T-helper 1 cell treated with Interleukin-12 subunit alpha and Interleukin-12 subunit beta and Interleukin-4 antibody, amounts not matched to agents 30 μg/mL and 1 μg/mL, for 36 hours (primary cell): ENCODE results near the gene FAM131B.

Experiments used
- H3K27ac Mint-ChIP-seq: one replicate; pipeline ENCODE4 v1.8.0; 2021; ENCODE audit warnings: mild to moderate bottlenecking, mixed read lengths
- H3K27me3 Mint-ChIP-seq: one replicate; pipeline ENCODE4 v1.8.0; 2021; ENCODE audit warnings: low read depth, mixed read lengths
- H3K36me3 Mint-ChIP-seq: one replicate; pipeline ENCODE4 v1.8.0; 2021; ENCODE audit warnings: low read depth, mixed read lengths
- H3K4me1 Mint-ChIP-seq: one replicate; pipeline ENCODE4 v1.8.0; 2021; ENCODE audit warnings: low read depth, mixed read lengths
- H3K4me3 Mint-ChIP-seq: one replicate; pipeline ENCODE4 v1.8.0; 2021; ENCODE audit warnings: mild to moderate bottlenecking, moderate library complexity, mixed read lengths
- H3K9me3 Mint-ChIP-seq: one replicate; pipeline ENCODE4 v1.8.0; 2021; ENCODE audit warnings: mixed read lengths

FAM131B gene

DNA sequence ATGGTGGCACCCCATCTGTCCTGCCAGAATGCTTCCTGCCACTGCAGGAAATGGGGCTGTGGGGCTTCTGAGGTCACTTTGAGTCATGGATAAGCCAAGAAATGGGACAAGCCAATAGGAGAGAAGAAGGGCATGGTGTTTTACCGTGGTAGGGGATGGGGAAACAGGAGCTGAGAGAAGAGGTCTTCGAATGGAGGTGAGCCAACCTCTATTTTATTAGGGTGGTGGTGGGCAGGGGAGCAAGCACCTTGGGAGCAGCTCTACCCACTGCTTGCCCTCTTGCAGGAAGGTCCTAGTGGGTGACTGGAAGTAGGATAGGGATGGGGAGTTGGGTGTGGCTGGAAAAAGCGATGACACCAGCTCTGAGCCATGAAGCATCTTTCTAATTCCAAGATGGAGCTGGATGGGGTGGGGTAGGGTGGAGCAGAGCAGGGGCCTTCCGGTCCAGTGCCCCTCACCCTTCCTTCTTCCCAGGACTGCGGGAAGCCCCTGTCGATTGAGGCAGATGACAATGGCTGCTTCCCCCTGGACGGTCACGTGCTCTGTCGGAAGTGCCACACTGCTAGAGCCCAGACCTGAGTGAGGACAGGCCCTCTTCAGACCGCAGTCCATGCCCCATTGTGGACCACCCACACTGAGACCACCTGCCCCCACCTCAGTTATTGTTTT is 27.7 kb upstream of the FAM131B start:
- Mint-ChIP-seq H3K4me3 (no peak overlapping the region), H3K36me3 (peaks cover 18% of the 10 kb centered on the region), H3K27me3 (no peaks in the 10 kb centered on the region), H3K4me1 (peaks cover 8% of the 10 kb centered on the region), H3K27ac (peak overlapping the region; percentile 52), H3K9me3 (no peaks in the 10 kb centered on the region)

GRCh38 chr7:143389316-143390103 is 27.0 kb upstream of the FAM131B start:
- H3K27me3 Mint-ChIP-seq, result no peaks in the 10 kb centered on the region
- H3K9me3 Mint-ChIP-seq, result no peaks in the 10 kb centered on the region
- H3K27ac Mint-ChIP-seq, result peak overlapping the region; percentile 52
- peaks cover 18% of the 10 kb centered on the region for H3K36me3 Mint-ChIP-seq
- peaks cover 4% of the 10 kb centered on the region for H3K4me1 Mint-ChIP-seq
- H3K4me3 Mint-ChIP-seq, result no peak overlapping the region

DNA sequence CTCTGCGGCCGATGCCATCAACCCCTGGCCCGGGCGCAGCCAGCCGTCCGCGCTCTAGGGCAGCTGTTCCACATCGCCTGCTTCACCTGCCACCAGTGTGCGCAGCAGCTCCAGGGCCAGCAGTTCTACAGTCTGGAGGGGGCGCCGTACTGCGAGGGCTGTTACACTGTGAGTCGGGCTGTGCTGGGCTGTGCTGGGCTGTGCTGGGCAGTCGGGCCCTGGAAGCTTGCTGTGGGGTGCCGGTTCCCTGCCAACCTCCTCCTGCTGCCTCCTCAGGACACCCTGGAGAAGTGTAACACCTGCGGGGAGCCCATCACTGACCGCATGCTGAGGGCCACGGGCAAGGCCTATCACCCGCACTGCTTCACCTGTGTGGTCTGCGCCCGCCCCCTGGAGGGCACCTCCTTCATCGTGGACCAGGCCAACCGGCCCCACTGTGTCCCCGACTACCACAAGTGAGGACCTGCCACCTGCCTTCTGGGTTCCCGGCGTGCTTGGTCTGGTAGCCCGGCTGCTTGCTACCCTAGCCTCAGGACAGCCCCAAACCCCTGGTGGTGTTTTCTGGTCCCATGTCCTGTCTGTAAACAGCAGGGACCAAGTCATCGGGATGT is 26.1 kb upstream of the FAM131B start:
- H3K9me3 Mint-ChIP-seq, result no peaks in the 10 kb centered on the region

GRCh38 chr7:143388051-143388450 is 25.5 kb upstream of the FAM131B start:
- Mint-ChIP-seq H3K27me3 (no peaks in the 10 kb centered on the region), H3K27ac (no peak overlapping the region), H3K4me1 (peaks cover 7% of the 10 kb centered on the region), H3K4me3 (no peak overlapping the region), H3K9me3 (no peaks in the 10 kb centered on the region), H3K36me3 (peaks cover 20% of the 10 kb centered on the region)

More for the DNA sequence above, 26.1 kb upstream of the FAM131B start:
- H3K36me3 Mint-ChIP-seq, result peaks cover 18% of the 10 kb centered on the region
- H3K4me3 Mint-ChIP-seq, result no peak overlapping the region
- H3K4me1 Mint-ChIP-seq, result peaks cover 4% of the 10 kb centered on the region
- H3K27ac Mint-ChIP-seq, result no peak overlapping the region
- no peaks in the 10 kb centered on the region for H3K27me3 Mint-ChIP-seq

DNA sequence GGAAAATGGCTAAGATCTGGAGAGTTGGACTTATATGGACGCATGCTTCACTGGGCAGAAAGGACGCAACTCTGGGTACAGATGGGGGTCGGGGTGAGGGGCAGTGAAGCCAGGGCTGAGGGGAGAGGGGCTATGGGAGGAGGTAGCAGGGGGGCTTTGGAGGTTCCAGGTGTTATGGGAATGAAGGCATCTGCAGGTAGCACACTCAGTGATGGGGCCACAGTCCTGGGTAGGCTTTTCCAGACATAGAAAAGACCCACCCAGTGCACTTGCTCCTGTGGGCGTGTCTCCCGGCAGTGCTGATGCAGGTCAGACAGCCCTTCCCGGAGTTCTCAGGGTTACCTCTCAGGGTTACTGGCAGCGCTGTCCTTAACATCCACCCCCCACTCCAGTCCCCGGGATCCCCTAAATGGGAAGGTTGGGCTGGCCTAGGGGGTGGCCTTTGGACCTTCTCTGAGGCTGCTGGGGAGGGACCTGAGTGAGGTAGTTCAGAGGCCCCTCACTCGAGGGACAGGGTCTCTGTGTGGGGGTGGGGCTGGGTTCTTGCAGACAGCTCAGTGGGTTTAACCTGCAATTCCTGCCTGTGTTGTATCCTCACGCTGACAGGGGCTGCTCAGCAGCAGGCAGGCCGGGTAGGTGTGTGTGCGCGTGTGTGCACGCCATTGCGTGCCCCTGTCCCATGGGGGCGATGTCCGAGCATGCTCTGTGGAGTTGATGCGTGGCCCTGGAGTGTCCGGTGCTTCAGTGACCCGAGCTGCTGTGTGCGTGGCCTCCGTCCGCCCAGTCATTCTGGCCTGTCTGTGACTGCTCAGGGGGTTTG is 24.9 kb upstream of the FAM131B start:
- Mint-ChIP-seq H3K4me1 (peaks cover 12% of the 10 kb centered on the region), H3K4me3 (no peak overlapping the region), H3K9me3 (no peaks in the 10 kb centered on the region), H3K27ac (no peak overlapping the region), H3K27me3 (no peaks in the 10 kb centered on the region), H3K36me3 (peaks cover 22% of the 10 kb centered on the region)

DNA sequence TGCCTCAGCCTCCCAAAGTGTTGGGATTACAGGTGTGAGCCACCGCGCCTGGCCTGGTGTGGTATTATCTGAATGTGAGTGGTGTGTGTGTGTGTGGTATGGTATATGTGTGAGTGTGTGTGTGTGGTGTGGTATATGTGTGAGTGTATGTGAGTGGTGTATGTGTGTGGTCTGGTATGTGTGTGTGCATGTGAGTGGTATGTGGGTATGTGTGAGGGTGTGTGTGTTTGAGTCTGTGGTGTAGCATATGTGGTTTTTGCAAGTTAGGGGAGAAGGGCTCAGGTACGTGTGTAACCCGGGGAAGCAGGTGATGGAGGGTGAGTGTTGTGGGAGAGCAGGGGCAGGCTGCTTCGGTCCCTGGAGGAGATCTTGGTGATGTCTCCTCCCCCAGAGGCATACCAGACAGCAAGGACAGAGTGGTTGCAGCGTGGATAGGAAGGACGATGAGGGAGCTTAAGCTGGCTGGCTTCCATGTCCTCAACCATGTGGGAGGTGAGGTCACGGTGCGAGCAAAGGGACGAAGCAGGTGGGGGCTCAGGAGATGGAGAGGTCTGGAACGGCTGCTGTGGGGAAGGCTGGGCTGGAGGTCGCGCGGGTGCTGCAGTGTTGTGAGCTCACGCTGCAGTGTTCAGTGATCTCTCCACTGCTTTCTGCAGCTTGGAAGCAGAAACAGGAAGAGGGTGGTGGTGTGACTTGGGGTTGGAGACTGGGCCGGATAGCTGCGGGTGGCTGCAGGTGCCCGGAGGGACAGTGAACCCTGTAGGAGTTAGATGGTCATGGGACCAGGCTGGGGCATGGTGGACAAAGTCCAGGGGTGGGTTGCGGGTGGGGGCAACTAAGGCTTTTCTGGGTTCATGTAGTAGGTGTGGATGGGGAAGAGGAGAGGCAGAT is 23.6 kb upstream of the FAM131B start:
- Mint-ChIP-seq H3K9me3 (no peaks in the 10 kb centered on the region), H3K36me3 (peaks cover 18% of the 10 kb centered on the region), H3K27ac (no peak overlapping the region), H3K4me3 (no peak overlapping the region), H3K4me1 (peaks cover 13% of the 10 kb centered on the region), H3K27me3 (no peaks in the 10 kb centered on the region)

DNA sequence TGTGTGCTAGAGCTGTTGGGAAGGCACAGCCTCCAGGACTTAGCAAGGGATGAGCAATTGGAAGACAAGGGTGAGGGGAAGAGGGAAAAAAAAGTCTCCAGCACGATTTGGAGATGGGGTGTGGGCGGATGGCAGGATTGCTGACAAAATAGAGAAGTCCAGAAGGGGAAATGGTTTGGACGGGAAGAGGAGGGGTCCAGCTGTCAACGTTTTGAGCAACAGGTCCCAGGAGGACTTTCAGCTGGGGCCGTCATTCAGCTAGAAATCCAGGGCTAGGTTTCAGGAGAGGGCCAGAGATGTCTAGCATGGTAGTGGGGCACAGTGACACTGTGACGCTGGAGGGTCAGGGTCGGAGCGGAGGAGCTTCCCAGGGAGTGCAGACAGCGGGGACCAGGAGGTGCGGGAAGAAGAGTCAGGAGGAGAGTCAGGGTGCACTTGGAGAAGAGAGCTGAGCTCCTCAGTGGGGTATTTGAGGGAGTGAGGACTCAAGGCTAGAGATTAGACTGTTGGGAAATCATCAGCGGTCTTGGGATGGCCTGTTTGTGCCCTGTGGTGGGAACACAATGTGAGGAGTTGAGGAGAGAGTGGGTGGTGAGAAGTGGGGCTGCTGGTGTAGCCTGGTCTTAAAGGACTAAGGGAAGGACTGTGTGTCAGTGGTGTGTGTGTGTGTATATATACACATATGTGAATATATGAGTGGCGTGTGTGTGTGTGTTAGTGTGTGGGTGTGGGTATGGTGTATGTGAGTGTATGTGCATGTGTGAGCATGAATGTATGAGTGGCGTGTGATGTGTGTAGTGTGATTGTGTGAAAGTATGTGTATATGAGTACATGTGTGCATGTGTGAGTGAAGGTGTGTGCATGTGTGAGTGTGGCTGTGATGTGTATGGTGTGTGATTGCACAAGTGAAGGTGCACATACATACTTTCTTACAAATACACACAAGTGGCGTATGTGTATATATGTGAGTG is 22.4 kb upstream of the FAM131B start:
- H3K9me3 Mint-ChIP-seq, result no peaks in the 10 kb centered on the region
- H3K36me3 Mint-ChIP-seq, result peaks cover 11% of the 10 kb centered on the region
- no peak overlapping the region for H3K27ac Mint-ChIP-seq
- H3K4me3 Mint-ChIP-seq, result no peak overlapping the region
- H3K4me1 Mint-ChIP-seq, result peaks cover 13% of the 10 kb centered on the region
- H3K27me3 Mint-ChIP-seq, result no peaks in the 10 kb centered on the region

GRCh38 chr7:143384148-143384547 is 21.6 kb upstream of the FAM131B start:
- no peak overlapping the region for H3K27ac Mint-ChIP-seq
- H3K4me3 Mint-ChIP-seq, result no peak overlapping the region
- H3K9me3 Mint-ChIP-seq, result no peaks in the 10 kb centered on the region
- H3K27me3 Mint-ChIP-seq, result no peaks in the 10 kb centered on the region
- peaks cover 8% of the 10 kb centered on the region for H3K36me3 Mint-ChIP-seq
- peaks cover 17% of the 10 kb centered on the region for H3K4me1 Mint-ChIP-seq

DNA sequence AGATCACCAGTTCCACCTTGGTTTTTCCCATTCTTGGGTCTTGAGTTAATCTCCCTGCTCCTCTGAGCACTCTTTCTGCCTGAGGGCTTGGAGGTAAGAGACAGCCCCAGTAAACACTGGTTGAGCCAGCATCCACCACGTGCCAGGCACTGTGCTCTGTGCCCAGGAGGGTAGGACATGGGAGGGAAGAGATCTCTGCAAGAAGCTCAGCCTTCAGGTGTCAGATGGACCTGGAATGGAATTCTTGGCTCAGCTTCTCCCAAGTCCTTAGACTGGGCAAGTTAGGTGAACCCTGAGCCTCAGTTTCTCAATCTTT is 21.1 kb upstream of the FAM131B start:
- peaks cover 21% of the 10 kb centered on the region for H3K4me1 Mint-ChIP-seq
- no peaks in the 10 kb centered on the region for H3K9me3 Mint-ChIP-seq
- H3K4me3 Mint-ChIP-seq, result no peak overlapping the region
- no peaks in the 10 kb centered on the region for H3K27me3 Mint-ChIP-seq
- H3K36me3 Mint-ChIP-seq, result peaks cover 8% of the 10 kb centered on the region
- no peak overlapping the region for H3K27ac Mint-ChIP-seq

GRCh38 chr7:143382791-143383641 is 20.5 kb upstream of the FAM131B start:
- Mint-ChIP-seq H3K9me3 (no peaks in the 10 kb centered on the region), H3K27ac (peak overlapping the region; percentile 24), H3K4me1 (peaks cover 21% of the 10 kb centered on the region), H3K27me3 (no peaks in the 10 kb centered on the region), H3K4me3 (peak overlapping the region; percentile 68), H3K36me3 (peaks cover 8% of the 10 kb centered on the region)

GRCh38 chr7:143382126-143382790 is 19.7 kb upstream of the FAM131B start:
- H3K4me1 Mint-ChIP-seq, result peaks cover 23% of the 10 kb centered on the region

More at GRCh38 chr7:143382126-143382790, 19.7 kb upstream of the FAM131B start:
- Mint-ChIP-seq H3K27ac (peak overlapping the region; percentile 24), H3K9me3 (no peaks in the 10 kb centered on the region), H3K27me3 (no peaks in the 10 kb centered on the region), H3K4me3 (peak overlapping the region; percentile 68), H3K36me3 (peaks cover 5% of the 10 kb centered on the region)
